Dermis microvascular lymphatic vessel endothelial cell (primary cell): ENCODE data around the gene ARHGEF25. TPM values are rescaled to one million over a fixed set of nuclear protein-coding genes. Genes with fewer than 3 reads are reported as not detected.
A peak's percentile ranks its signal among the peaks of the same experiment; 100 is the strongest.
"Not testable (repeated sequence)": the region's sequence is repeated elsewhere in the genome, so short reads cannot be mapped to it uniquely, and the experiment has no call there.

Experiments
- DNase-seq, 2 donors: peaks; one replicate each; pipeline versions ENCODE4 v3.0.0 to v3.0.0-alpha.2; 2010; ENCODE audit warnings: low read depth in 2 of 2
- total RNA-seq: library from RNA; depleted of rRNA; stranded (reverse); fragments of >200 nt; gene quantifications from 2 replicates; pipeline ENCODE4 v1.2.1, GENCODE V29; 2014

The ARHGEF25 gene
- total RNA-seq, 1 donor from 2014 or later, result 0.77 TPM

- DNase-seq, result not testable (repeated sequence)
Observed at GRCh38 chr12:57636731-57637130, 25.5 kb downstream of the ARHGEF25 start.

- no peak for DNase-seq
Observed at GRCh38 chr12:57637364-57637763, 26.1 kb downstream of the ARHGEF25 start.

- DNase-seq, result no peak
Observed at GRCh38 chr12:57638096-57638495, 26.9 kb downstream of the ARHGEF25 start.

GRCh38 chr12:57640175-57641042 is 29.2 kb downstream of the ARHGEF25 start:
- DNase-seq, result no peak

GRCh38 chr12:57641699-57642442 is 30.6 kb downstream of the ARHGEF25 start:
- no peak for DNase-seq

GRCh38 chr12:57645990-57646658 is 34.9 kb downstream of the ARHGEF25 start:
- peak in 1 of 2 donors; percentile 33 for DNase-seq

GRCh38 chr12:57646659-57647049 is 35.4 kb downstream of the ARHGEF25 start:
- not testable (repeated sequence) for DNase-seq

- DNase-seq, result no peak
Observed at GRCh38 chr12:57654042-57654441, 42.8 kb downstream of the ARHGEF25 start.

GRCh38 chr12:57655541-57656240 is 44.5 kb downstream of the ARHGEF25 start:
- no peak for DNase-seq

GRCh38 chr12:57656408-57656807 is 45.2 kb downstream of the ARHGEF25 start:
- not testable (repeated sequence) for DNase-seq

GRCh38 chr12:57657744-57658143 is 46.5 kb downstream of the ARHGEF25 start:
- no peak for DNase-seq

GRCh38 chr12:57658890-57659289 is 47.7 kb downstream of the ARHGEF25 start:
- DNase-seq, result no peak

GRCh38 chr12:57661376-57661775 is 50.1 kb downstream of the ARHGEF25 start:
- no peak for DNase-seq

- not testable (repeated sequence) for DNase-seq
Observed at GRCh38 chr12:57665066-57665820, 54.0 kb downstream of the ARHGEF25 start.

Other genes with a start within 250 kb of the ARHGEF25 start
- 3.1 and 9.1 TPM in 2 replicates for gene R3HDM2, start 180.4 kb upstream of the ARHGEF25 start, total RNA-seq
- gene INHBC, start 176.7 kb upstream of the ARHGEF25 start, total RNA-seq, result not detected in 2 replicates
- gene INHBE, start 156.1 kb upstream of the ARHGEF25 start, total RNA-seq, result not detected in 2 replicates
- under 0.01 TPM in 1 of 2 replicates, not detected in the other for gene GLI1, start 151.7 kb upstream of the ARHGEF25 start, total RNA-seq
- 0.13 TPM in 1 of 2 replicates, not detected in the other for gene ARHGAP9, start 131.6 kb upstream of the ARHGEF25 start, total RNA-seq
- 72.9 and 77.4 TPM in 2 replicates for gene MARS1, start 123.4 kb upstream of the ARHGEF25 start, total RNA-seq
- gene DDIT3, start 90.9 kb upstream of the ARHGEF25 start, total RNA-seq, result 6.2 and 10.1 TPM in 2 replicates
- gene MBD6, start 88.6 kb upstream of the ARHGEF25 start, total RNA-seq, result 5.9 and 8.6 TPM in 2 replicates
- 75.1 and 102 TPM in 2 replicates for gene DCTN2, start 64.2 kb upstream of the ARHGEF25 start, total RNA-seq
- under 0.01 TPM in 2 replicates for gene KIF5A, start 61.4 kb upstream of the ARHGEF25 start, total RNA-seq
- gene PIP4K2C, start 20.2 kb upstream of the ARHGEF25 start, total RNA-seq, result 10.9 and 15.2 TPM in 2 replicates
- 1.0 and 4.4 TPM in 2 replicates for gene DTX3, start 6.6 kb upstream of the ARHGEF25 start, total RNA-seq
- 0.13 TPM in 2 replicates for gene B4GALNT1, start 21.8 kb downstream of the ARHGEF25 start, total RNA-seq
- 141 and 188 TPM in 2 replicates for gene OS9, start 82.7 kb downstream of the ARHGEF25 start, total RNA-seq
- 0.26 and 0.51 TPM in 2 replicates for gene AGAP2, start 127.3 kb downstream of the ARHGEF25 start, total RNA-seq
- 41.6 and 53.9 TPM in 2 replicates for gene TSPAN31, start 133.6 kb downstream of the ARHGEF25 start, total RNA-seq
- 146 and 180 TPM in 2 replicates for gene CDK4, start 140.9 kb downstream of the ARHGEF25 start, total RNA-seq
- 3.0 and 5.8 TPM in 2 replicates for gene MARCHF9, start 143.7 kb downstream of the ARHGEF25 start, total RNA-seq
- gene CYP27B1, start 155.6 kb downstream of the ARHGEF25 start, total RNA-seq, result 0.13 and 0.39 TPM in 2 replicates
- 2.4 and 4.0 TPM in 2 replicates for gene METTL1, start 160.7 kb downstream of the ARHGEF25 start, total RNA-seq
- gene EEF1AKMT3, start 161.2 kb downstream of the ARHGEF25 start, total RNA-seq, result 4.5 and 7.6 TPM in 2 replicates
- 15.2 and 18.5 TPM in 2 replicates for gene TSFM, start 171.4 kb downstream of the ARHGEF25 start, total RNA-seq
- gene AVIL, start 207.3 kb downstream of the ARHGEF25 start, total RNA-seq, result 0.90 and 1.3 TPM in 2 replicates
- gene CTDSP2, start 235.3 kb downstream of the ARHGEF25 start, total RNA-seq, result 46.9 and 84.1 TPM in 2 replicates